Lower lobe of right lung (tissue), 2 donors: ENCODE results near the gene TTLL7. TPM values are rescaled to one million over a fixed set of nuclear protein-coding genes. Genes with fewer than 3 reads are reported as not detected.

Experiments
- ATAC-seq, 2 donors: fragments of 200-7000 bp; cut with Tn5 transposase; one replicate each; pipeline ENCODE4 v1.9.1; 2020 to 2022; ENCODE audit warnings: mild to moderate bottlenecking in 2 of 2, moderate library complexity in 2 of 2
- DNase-seq: peaks from one replicate; pipeline ENCODE4 v3.0.0-alpha.2; 2020
- H3K27ac ChIP-seq: fragments of 200-600 bp; one replicate; pipeline ENCODE4 v1.8.0; 2022
- H3K27me3 ChIP-seq: fragments of 200-600 bp; one replicate; pipeline ENCODE4 v1.8.0; 2022; ENCODE audit warnings: low read depth
- H3K36me3 ChIP-seq: fragments of 200-600 bp; one replicate; pipeline ENCODE4 v1.8.0; 2022; ENCODE audit warnings: mild to moderate bottlenecking
- H3K4me1 ChIP-seq: fragments of 200-600 bp; one replicate; pipeline ENCODE4 v1.8.0; 2022
- H3K4me3 ChIP-seq: fragments of 200-600 bp; one replicate; pipeline ENCODE4 v1.8.0; 2022; ENCODE audit warnings: mild to moderate bottlenecking
- H3K9me3 ChIP-seq: fragments of 200-600 bp; one replicate; pipeline ENCODE4 v1.8.0; 2022
- intact Hi-C: fragments of 100-400 bp; cut with DNase I; formaldehyde crosslinking; loops from one replicate; pipeline ENCODE4 v1.11.0; 2022
- total RNA-seq: library from RNA; stranded (reverse); fragmentation: NEBNext Ultra II Directional; extraction: Animal tissue kit (Norgen Biotek cat#: 25700); gene quantifications from one replicate; pipeline ENCODE4 v1.2.1, GENCODE V29; 2021
- TF ChIP-seq, protein P1 (sequence below): fragments of 200-600 bp; IDR thresholded peaks from one replicate; pipeline ENCODE4 v1.8.0; 2022; ENCODE audit warnings: antibody characterized with exemption, mild to moderate bottlenecking
- donor health status: DM: no; HTN: yes; CAD: no; lungs with severe emphysema.

TTLL7 gene
- total RNA-seq, 1 donor from 2014 or later: 20.3 TPM

DNA sequence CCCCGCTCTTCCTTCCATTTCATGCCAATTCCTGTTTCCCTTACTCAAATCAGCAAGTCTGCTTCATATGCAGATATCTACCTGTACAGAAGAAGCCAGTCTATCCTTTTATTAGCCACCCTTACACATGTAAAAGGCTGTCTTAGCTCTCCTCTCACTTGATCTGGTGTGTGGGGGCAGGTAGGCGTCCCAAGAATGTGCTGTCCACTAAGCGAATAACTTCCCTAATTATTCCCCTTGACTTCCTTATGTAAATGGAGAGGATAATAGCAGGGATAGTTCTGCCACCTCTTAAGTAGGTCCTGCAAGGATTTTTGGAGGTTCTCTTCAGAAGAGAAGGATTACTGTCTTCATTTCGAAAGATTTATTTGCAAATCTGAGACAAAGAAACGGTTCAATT lies 160.4 kb downstream of the TTLL7 start:
- H3K27me3 ChIP-seq: no peaks in the 10 kb centered on the region
- no peak for DNase-seq
- H3K27ac ChIP-seq: no peak overlapping the region
- no peak overlapping the region for H3K4me3 ChIP-seq
- ATAC-seq: no peak
- intact Hi-C loops: no loop called here
- H3K36me3 ChIP-seq: no peaks in the 10 kb centered on the region
- H3K4me1 ChIP-seq: no peaks in the 10 kb centered on the region
- H3K9me3 ChIP-seq: no peaks in the 10 kb centered on the region
- TF ChIP-seq, protein P1, sequence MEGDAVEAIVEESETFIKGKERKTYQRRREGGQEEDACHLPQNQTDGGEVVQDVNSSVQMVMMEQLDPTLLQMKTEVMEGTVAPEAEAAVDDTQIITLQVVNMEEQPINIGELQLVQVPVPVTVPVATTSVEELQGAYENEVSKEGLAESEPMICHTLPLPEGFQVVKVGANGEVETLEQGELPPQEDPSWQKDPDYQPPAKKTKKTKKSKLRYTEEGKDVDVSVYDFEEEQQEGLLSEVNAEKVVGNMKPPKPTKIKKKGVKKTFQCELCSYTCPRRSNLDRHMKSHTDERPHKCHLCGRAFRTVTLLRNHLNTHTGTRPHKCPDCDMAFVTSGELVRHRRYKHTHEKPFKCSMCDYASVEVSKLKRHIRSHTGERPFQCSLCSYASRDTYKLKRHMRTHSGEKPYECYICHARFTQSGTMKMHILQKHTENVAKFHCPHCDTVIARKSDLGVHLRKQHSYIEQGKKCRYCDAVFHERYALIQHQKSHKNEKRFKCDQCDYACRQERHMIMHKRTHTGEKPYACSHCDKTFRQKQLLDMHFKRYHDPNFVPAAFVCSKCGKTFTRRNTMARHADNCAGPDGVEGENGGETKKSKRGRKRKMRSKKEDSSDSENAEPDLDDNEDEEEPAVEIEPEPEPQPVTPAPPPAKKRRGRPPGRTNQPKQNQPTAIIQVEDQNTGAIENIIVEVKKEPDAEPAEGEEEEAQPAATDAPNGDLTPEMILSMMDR: no peak

DNA sequence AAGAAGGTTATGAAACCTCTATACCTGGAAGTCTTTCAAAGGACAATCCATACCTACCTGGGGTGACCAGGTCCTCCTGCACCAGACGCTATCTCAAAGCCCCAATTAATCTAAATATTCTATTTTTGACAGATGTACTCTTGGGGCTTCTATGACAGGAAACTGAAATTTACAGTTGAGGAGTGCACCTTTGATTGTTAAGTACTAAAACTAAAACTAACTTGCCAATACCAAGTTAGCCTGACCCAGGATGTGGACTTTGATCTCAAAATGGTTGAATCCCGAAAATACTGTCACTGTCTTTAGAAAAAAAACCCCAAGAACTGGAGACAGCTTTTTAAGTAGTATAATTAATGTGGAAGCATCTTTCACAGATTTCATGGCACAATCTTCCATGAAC lies 162.4 kb downstream of the TTLL7 start:
- Histone ChIP-seq H3K9me3 (no peaks in the 10 kb centered on the region), H3K27me3 (no peaks in the 10 kb centered on the region), H3K36me3 (no peaks in the 10 kb centered on the region), H3K4me3 (no peak overlapping the region), H3K27ac (no peak overlapping the region), H3K4me1 (no peaks in the 10 kb centered on the region)
- intact Hi-C loops: no loop called here
- DNase-seq (no peak), ATAC-seq (no peak)
- TF ChIP-seq, protein P1: no peak

DNA sequence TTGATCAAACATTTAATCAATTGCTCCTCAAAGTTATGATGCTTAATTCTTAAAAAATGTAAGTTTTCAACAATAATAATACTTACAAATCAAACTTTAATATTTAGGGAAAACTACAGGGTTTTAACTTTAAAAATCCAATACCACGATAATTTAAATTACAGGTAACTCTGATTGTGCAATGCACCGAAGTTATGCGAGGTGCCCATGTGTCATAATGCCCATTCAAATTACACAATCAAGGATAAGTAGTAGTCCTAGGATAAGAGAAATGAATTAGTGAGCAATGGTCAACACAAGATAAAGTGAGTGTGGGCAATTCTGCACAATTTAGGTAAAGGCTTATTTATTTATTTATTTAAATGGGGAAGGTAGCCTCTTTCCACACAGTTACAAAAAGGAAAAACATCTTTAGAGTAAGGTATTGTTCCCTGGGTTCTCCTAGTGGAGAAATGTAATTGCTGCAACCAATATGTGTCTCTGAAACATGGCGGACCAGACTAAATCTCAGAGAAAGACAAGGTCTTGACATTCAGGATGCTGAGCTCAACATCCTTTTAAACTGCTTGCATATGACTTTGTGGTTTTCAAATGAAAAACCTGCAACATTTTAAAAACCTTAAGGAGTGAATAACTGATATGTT lies 164.2 kb downstream of the TTLL7 start:
- intact Hi-C loops: no loop called here
- TF ChIP-seq, protein P1: no peak
- H3K27me3 ChIP-seq: no peaks in the 10 kb centered on the region
- ATAC-seq (no peak), DNase-seq (no peak)
- no peaks in the 10 kb centered on the region for H3K4me1 ChIP-seq
- H3K9me3 ChIP-seq: no peaks in the 10 kb centered on the region
- H3K27ac ChIP-seq: no peak overlapping the region
- no peaks in the 10 kb centered on the region for H3K36me3 ChIP-seq
- no peak overlapping the region for H3K4me3 ChIP-seq

DNA sequence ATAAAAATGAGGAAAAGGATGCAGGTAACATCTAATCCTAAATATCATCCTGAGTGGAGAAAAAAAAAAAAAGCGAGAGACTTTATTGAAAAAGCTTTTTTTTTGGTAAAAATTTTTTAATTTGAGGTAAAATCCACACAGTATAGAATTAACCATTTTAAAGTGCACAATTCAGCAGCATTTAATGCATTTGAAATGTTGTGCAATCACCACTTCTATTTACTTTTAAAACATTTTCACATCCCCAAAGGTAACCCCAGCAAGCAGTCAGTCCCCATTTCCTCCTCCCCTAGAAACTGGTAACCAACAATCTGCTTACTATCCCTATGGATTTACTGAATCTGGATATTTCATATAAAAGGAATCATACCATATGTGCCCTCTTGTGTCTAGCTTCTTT lies 166.7 kb downstream of the TTLL7 start:
- Histone ChIP-seq H3K9me3 (no peaks in the 10 kb centered on the region), H3K27ac (no peak overlapping the region), H3K4me1 (no peaks in the 10 kb centered on the region), H3K27me3 (no peaks in the 10 kb centered on the region), H3K4me3 (no peak overlapping the region), H3K36me3 (no peaks in the 10 kb centered on the region)
- DNase-seq (no peak), ATAC-seq (no peak)
- intact Hi-C loops: no loop called here
- TF ChIP-seq, protein P1: no peak

DNA sequence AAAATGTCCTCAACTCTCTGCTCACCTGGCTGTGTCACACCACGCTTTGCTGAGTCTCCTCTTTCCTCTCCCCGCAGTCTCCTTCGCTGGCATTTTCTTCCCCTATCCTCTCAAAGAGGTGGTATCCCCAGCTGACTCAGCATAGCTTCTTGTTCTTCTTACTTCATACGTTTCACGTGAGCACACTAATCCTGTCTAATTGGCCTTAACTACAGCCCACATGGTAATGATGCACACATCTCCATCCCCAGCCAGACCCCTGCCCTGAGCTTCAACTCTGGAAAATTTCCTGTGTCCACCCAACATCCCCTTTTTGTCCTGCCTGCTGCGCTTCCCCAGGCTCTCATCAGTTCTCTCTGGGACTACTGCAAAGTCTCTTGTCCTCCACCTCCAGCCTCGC lies 169.8 kb downstream of the TTLL7 start:
- H3K9me3 ChIP-seq: no peaks in the 10 kb centered on the region
- H3K4me3 ChIP-seq: no peak overlapping the region
- H3K27me3 ChIP-seq: no peaks in the 10 kb centered on the region
- no peaks in the 10 kb centered on the region for H3K36me3 ChIP-seq
- ATAC-seq (no peak), DNase-seq (no peak)
- intact Hi-C loops: no loop called here
- H3K27ac ChIP-seq: no peak overlapping the region
- TF ChIP-seq, protein P1: no peak
- no peaks in the 10 kb centered on the region for H3K4me1 ChIP-seq
